ENCODE measurements around the gene DGKA. TPM values are rescaled to one million over a fixed set of nuclear protein-coding genes. Genes with fewer than 3 reads are reported as not detected.
"Not testable (repeated sequence)": the region's sequence is repeated elsewhere in the genome, so short reads cannot be mapped to it uniquely, and the experiment has no call there.

DGKA gene
- total RNA-seq, 2 experiments from 2014 or later, result 301 to 312 TPM

GRCh38 chr12:55996715-55997534 is 66.0 kb downstream of the DGKA start, which contains the start of gene SUOX:
SUOX (plus strand) TSS chr12:55997276; CDS start chr12:56002222, 4,946 bp downstream.
- Mint-ChIP-seq H3K9me3 (ENCODE audit: low read depth) (no peaks in the 10 kb centered on the region), H3K36me3 (peaks cover 9% of the 10 kb centered on the region), H3K4me1 (peaks cover 37% of the 10 kb centered on the region), H3K27ac (peak within 1 kb of the TSS; percentile 48), H3K27me3 (no peaks in the 10 kb centered on the region), H3K4me3 (peak within 1 kb of the TSS; percentile 68)
- DNase-seq (peak; percentile 71), ATAC-seq (peak; percentile 75)
- CTCF ChIA-PET, result interaction anchor here (0.8 to 8.2 kb wide), 27 partner anchors 10 to 258 kb away, joined by 3 to 92 read pairs (median 7); partner anchors contain the start of genes IKZF4, PA2G4, RAB5B and RNF41

DNA sequence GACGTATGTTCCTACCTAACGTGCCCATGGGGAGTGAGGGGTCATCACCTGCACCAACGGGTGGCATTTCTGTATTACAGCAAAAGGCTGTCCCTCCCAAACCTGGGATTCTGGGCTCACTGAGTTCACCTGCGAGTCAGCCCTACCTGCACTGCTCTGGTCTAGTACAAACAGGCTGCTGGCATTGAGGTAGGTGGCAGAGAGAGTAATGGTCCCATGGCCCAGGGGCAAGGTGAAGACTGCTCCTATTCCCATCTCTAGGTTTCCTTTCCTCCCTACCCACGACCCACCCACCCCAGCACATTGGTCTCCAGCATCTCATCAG is 66.5 kb downstream of the DGKA start:
- Mint-ChIP-seq H3K4me1 (peaks cover 37% of the 10 kb centered on the region), H3K27me3 (no peaks in the 10 kb centered on the region), H3K27ac (no peak overlapping the region), H3K4me3 (peak overlapping the region; percentile 68), H3K9me3 (ENCODE audit: low read depth) (no peaks in the 10 kb centered on the region), H3K36me3 (peaks cover 4% of the 10 kb centered on the region)
- no peak for DNase-seq
- no peak for ATAC-seq
- CTCF ChIA-PET, result interaction anchor here (0.6 to 8.2 kb wide), 14 partner anchors 9 to 259 kb away, joined by 3 to 92 read pairs (median 13); partner anchors contain the start of genes IKZF4, RAB5B, SMARCC2 and ZC3H10

- not testable (repeated sequence) for H3K9me3 Mint-ChIP-seq (ENCODE audit: low read depth); H3K4me3 Mint-ChIP-seq; H3K27me3 Mint-ChIP-seq; ATAC-seq; H3K36me3 Mint-ChIP-seq; DNase-seq
- Mint-ChIP-seq H3K4me1 (peaks cover 31% of the 10 kb centered on the region), H3K27ac (peak overlapping the region; percentile 36)
- CTCF ChIA-PET, result interaction anchor here (1.3 to 7.2 kb wide), 3 partner anchors 21 to 261 kb away, joined by 6 to 58 read pairs (median 6); partner anchors contain the start of gene IKZF4
Measured at GRCh38 chr12:55999522-55999921, 68.6 kb downstream of the DGKA start.

GRCh38 chr12:55999999-56000540 is 69.1 kb downstream of the DGKA start:
- CTCF ChIA-PET, result interaction anchor here (0.8 to 7.2 kb wide), 4 partner anchors 21 to 262 kb away, joined by 3 to 58 read pairs (median 6); partner anchors contain the start of gene IKZF4
- not testable (repeated sequence) for H3K27me3 Mint-ChIP-seq; DNase-seq; H3K4me3 Mint-ChIP-seq; ATAC-seq; H3K36me3 Mint-ChIP-seq; H3K9me3 Mint-ChIP-seq (ENCODE audit: low read depth)
- Mint-ChIP-seq H3K4me1 (peaks cover 31% of the 10 kb centered on the region), H3K27ac (peak overlapping the region; percentile 36)

GRCh38 chr12:56001487-56002100 is 70.6 kb downstream of the DGKA start:
- DNase-seq (no peak), ATAC-seq (no peak)
- Mint-ChIP-seq H3K4me3 (no peak overlapping the region), H3K36me3 (no peaks in the 10 kb centered on the region), H3K27ac (no peak overlapping the region), H3K4me1 (peaks cover 26% of the 10 kb centered on the region), H3K9me3 (ENCODE audit: low read depth) (no peaks in the 10 kb centered on the region), H3K27me3 (no peaks in the 10 kb centered on the region)
- CTCF ChIA-PET, result interaction anchor here (1.5 kb wide), 1 partner anchor 263 kb away, joined by 3 read pairs; no protein-coding TSS in a partner anchor

- CTCF ChIA-PET; ATAC-seq; H3K9me3 Mint-ChIP-seq (ENCODE audit: low read depth); H3K27ac Mint-ChIP-seq; H3K27me3 Mint-ChIP-seq; DNase-seq; H3K36me3 Mint-ChIP-seq; H3K4me3 Mint-ChIP-seq: not testable (repeated sequence)
- H3K4me1 Mint-ChIP-seq, result peaks cover 26% of the 10 kb centered on the region
Measured at GRCh38 chr12:56003376-56003775, 72.4 kb downstream of the DGKA start.

Other genes with a start within 250 kb of the DGKA start
- gene ITGA7, start 223.3 kb upstream of the DGKA start, total RNA-seq, result 1 to 10 TPM; 3.7 to 4.4 TPM
- 100 to 1,000 TPM; 151 to 152 TPM for gene BLOC1S1, start 215.1 kb upstream of the DGKA start, total RNA-seq
- 10 to 100 TPM; 11.1 to 14.4 TPM for gene RDH5, start 210.8 kb upstream of the DGKA start, total RNA-seq
- 100 to 1,000 TPM; 222 to 288 TPM for gene CD63, start 202.2 kb upstream of the DGKA start, total RNA-seq
- gene GDF11, start 188.0 kb upstream of the DGKA start, total RNA-seq, result 10 to 100 TPM; 10.9 to 14.1 TPM
- gene SARNP, start 113.4 kb upstream of the DGKA start, total RNA-seq, result 10 to 100 TPM; 96.8 to 98.6 TPM
- 10 to 100 TPM; 45.8 to 57.2 TPM for gene ORMDL2, start 113.1 kb upstream of the DGKA start, total RNA-seq
- 10 to 100 TPM; 33.5 to 38.4 TPM for gene DNAJC14, start 101.6 kb upstream of the DGKA start, total RNA-seq
- gene MMP19, start 88.2 kb upstream of the DGKA start, total RNA-seq, result not detected
- 10 to 100 TPM; 46.7 to 56.4 TPM for gene PYM1, start 3.3 kb upstream of the DGKA start, total RNA-seq
- gene PMEL, start 34.9 kb downstream of the DGKA start, total RNA-seq, result under 1 TPM; 0.23 to 0.37 TPM
- 100 to 1,000 TPM; 146 to 158 TPM for gene CDK2, start 35.7 kb downstream of the DGKA start, total RNA-seq
- gene RAB5B, start 42.9 kb downstream of the DGKA start, total RNA-seq, result 10 to 100 TPM; 46.4 to 55.6 TPM
- 10 to 100 TPM in 1 of 2 experiments, 1 to 10 TPM in 1; 2.5 to 14.6 TPM for gene SUOX, start 66.1 kb downstream of the DGKA start, total RNA-seq
- 10 to 100 TPM; 15.8 to 44.9 TPM for gene IKZF4, start 89.9 kb downstream of the DGKA start, total RNA-seq
- gene RPS26, start 110.8 kb downstream of the DGKA start, total RNA-seq, result 10 to 100 TPM; 27.9 to 42.2 TPM
- 1 to 10 TPM in 1 of 2 experiments, under 1 TPM in 1; 0.94 to 1.8 TPM for gene ERBB3, start 149.0 kb downstream of the DGKA start, total RNA-seq
- 100 to 1,000 TPM; 293 to 364 TPM for gene PA2G4, start 173.4 kb downstream of the DGKA start, total RNA-seq
- gene RPL41, start 185.5 kb downstream of the DGKA start, total RNA-seq, result 1,000 to 10,000 TPM; 3,748 to 4,271 TPM
- gene ZC3H10, start 187.1 kb downstream of the DGKA start, total RNA-seq, result 10 to 100 TPM; 10.3 to 11.7 TPM
- 100 to 1,000 TPM; 225 to 241 TPM for gene ESYT1, start 197.1 kb downstream of the DGKA start, total RNA-seq
- gene MYL6B, start 221.4 kb downstream of the DGKA start, total RNA-seq, result 10 to 100 TPM; 67.6 to 85.2 TPM
- gene MYL6, start 227.2 kb downstream of the DGKA start, total RNA-seq, result 1,000 to 10,000 TPM; 1,307 to 1,412 TPM

Data from activated CD8-positive, alpha-beta memory T cell treated with anti-CD3 and anti-CD28 coated beads, Interleukin-2, amount 10 ng/mL, durations not matched to agents 7 days and 5 days (primary cell).